H1 (cell line): ENCODE results near the gene AP2A2. TPM values are rescaled to one million over a fixed set of nuclear protein-coding genes. Genes with fewer than 3 reads are reported as not detected.

ENCODE experiments used
- CTCF ChIA-PET: fragments of 300-600 bp; sonication (Branson Sonifier 250); formaldehyde crosslinking; loops from one replicate; lab custom pipeline; 2021; ENCODE audit not compliant: partially characterized antibody; lab: Charles Lee
- POLR2A ChIA-PET: fragments of 300-600 bp; sonication (Branson Sonifier 250); formaldehyde crosslinking; loops from one replicate; lab custom pipeline; 2021; ENCODE audit warnings: inconsistent platforms; ENCODE audit not compliant: partially characterized antibody; lab: Charles Lee
- DNase-seq, 2 experiments: peaks; one replicate each; pipeline versions ENCODE4 v3.0.0 to v3.0.0-alpha.2; 2010 to 2022; ENCODE audit warnings: low spot score in 2 of 2, low read depth in 1 of 2, mixed read lengths in 1 of 2
- FAIRE-seq: peaks from 2 replicates; lab custom pipeline; 2011; peaks lifted over from hg19 to GRCh38; lab: Jason Lieb, UNC
- H2AFZ ChIP-seq: 2 replicates; pipeline ENCODE4 v1.8.1; 2012; ENCODE audit warnings: low read length, inconsistent platforms
- H2AK5ac ChIP-seq: 2 replicates; pipeline ENCODE4 v1.6.1; 2013; ENCODE audit warnings: low read depth, low read length
- H2BK120ac ChIP-seq: replicated peaks from 2 replicates; pipeline ENCODE3; 2013; ENCODE audit warnings: low read depth, low read length, inconsistent platforms
- H2BK12ac ChIP-seq: 2 replicates; pipeline ENCODE4 v1.6.1; 2013; ENCODE audit warnings: low read depth, low read length
- H2BK15ac ChIP-seq: 2 replicates; pipeline ENCODE4 v1.6.1; 2013; ENCODE audit warnings: low read length
- H2BK20ac ChIP-seq: 2 replicates; pipeline ENCODE4 v1.6.1; 2013; ENCODE audit warnings: low read length
- H2BK5ac ChIP-seq: 2 replicates; pipeline ENCODE4 v1.6.1; 2013; ENCODE audit warnings: low read depth, low read length
- H3K14ac ChIP-seq: 2 replicates; pipeline ENCODE4 v1.6.1; 2013; ENCODE audit warnings: inconsistent platforms; ENCODE audit not compliant: insufficient read length
- H3K18ac ChIP-seq: 2 replicates; pipeline ENCODE4 v1.6.1; 2013; ENCODE audit warnings: low read length; ENCODE audit errors: extremely low read depth
- H3K23ac ChIP-seq: 2 replicates; pipeline ENCODE4 v1.6.1; 2013; ENCODE audit warnings: inconsistent platforms; ENCODE audit not compliant: insufficient read length
- H3K23me2 ChIP-seq: 2 replicates; pipeline ENCODE4 v1.6.1; 2013; ENCODE audit warnings: low read depth, low read length
- H3K27ac ChIP-seq: 2 replicates; pipeline ENCODE4 v1.6.1; 2011; ENCODE audit warnings: low read depth, low read length, inconsistent platforms
- H3K27me3 ChIP-seq, 4 experiments: replicated peaks in 1 of 4; 1 replicate in 1 of 4; 2 replicates in 3 of 4; pipeline versions ENCODE4 v1.6.1 to v1.8.1; 2011 to 2013; ENCODE audit warnings: low read length in 3 of 4, mild to moderate bottlenecking in 3 of 4, inconsistent platforms in 2 of 4, mixed read lengths in 2 of 4, moderate library complexity in 1 of 4; ENCODE audit not compliant: control insufficient read depth in 3 of 4, insufficient read depth in 3 of 4; ENCODE audit errors: extremely low read depth in 1 of 4
- H3K36me3 ChIP-seq, 4 experiments: 2 replicates each; pipeline versions ENCODE4 v1.6.1 to v1.8.1; 2011 to 2013; ENCODE audit warnings: mild to moderate bottlenecking in 4 of 4, low read length in 3 of 4, moderate library complexity in 2 of 4, control low read depth in 1 of 4, inconsistent platforms in 1 of 4; ENCODE audit not compliant: insufficient read depth in 4 of 4, control insufficient read depth in 2 of 4
- H3K4ac ChIP-seq: replicated peaks from 2 replicates; pipeline ENCODE3; 2013; ENCODE audit warnings: low read length, low read depth, mixed read lengths, inconsistent platforms; ENCODE audit not compliant: insufficient read length
- H3K4me1 ChIP-seq, 4 experiments: replicated peaks in 1 of 4; 1 replicate in 1 of 4; 2 replicates in 3 of 4; pipeline versions ENCODE4 v1.6.1 to v1.8.1; 2011 to 2013; ENCODE audit warnings: low read length in 3 of 4, inconsistent platforms in 2 of 4, mixed read lengths in 1 of 4; ENCODE audit not compliant: insufficient read depth in 4 of 4, control insufficient read depth in 3 of 4
- H3K4me2 ChIP-seq, 2 experiments: 2 replicates each; pipeline versions ENCODE4 v1.6.1 to v1.8.1; 2011 to 2013; ENCODE audit warnings: low read depth in 2 of 2, low read length in 2 of 2, control low read depth in 1 of 2, inconsistent platforms in 1 of 2, mild to moderate bottlenecking in 1 of 2; ENCODE audit not compliant: insufficient read depth in 1 of 2
- H3K4me3 ChIP-seq, 4 experiments: fragments of 200-600, 300-600 bp in 1 of 4; sonication (generic), shearing (Covaris generic), sonication (Bioruptor Twin) in 1 of 4; 2 replicates each; pipeline versions ENCODE4 v1.5.1 to v1.8.1; 2011 to 2016; ENCODE audit warnings: low read length in 4 of 4, low read depth in 3 of 4, control low read depth in 2 of 4, inconsistent platforms in 2 of 4, mild to moderate bottlenecking in 2 of 4, mixed read lengths in 1 of 4, moderate library complexity in 1 of 4; ENCODE audit not compliant: insufficient read depth in 2 of 4; ENCODE audit errors: extremely low read depth in 1 of 4
- H3K56ac ChIP-seq: replicated peaks from 2 replicates; pipeline ENCODE3; 2013; ENCODE audit warnings: low read depth, mild to moderate bottlenecking, mixed read lengths, low read length, inconsistent platforms; ENCODE audit not compliant: insufficient read length
- H3K79me1 ChIP-seq: 2 replicates; pipeline ENCODE4 v1.6.1; 2013; ENCODE audit warnings: low read depth, low read length, control low read depth
- H3K79me2 ChIP-seq, 2 experiments: 2 replicates each; pipeline versions ENCODE4 v1.6.1 to v1.8.1; 2012 to 2013; ENCODE audit warnings: low read length in 2 of 2, mild to moderate bottlenecking in 2 of 2, inconsistent platforms in 1 of 2; ENCODE audit not compliant: insufficient read depth in 2 of 2, control insufficient read depth in 1 of 2
- H3K9ac ChIP-seq, 4 experiments: replicated peaks in 1 of 4; 1 replicate in 1 of 4; 2 replicates in 3 of 4; pipeline versions ENCODE4 v1.6.1 to v1.8.1; 2011 to 2013; ENCODE audit warnings: low read depth in 3 of 4, low read length in 3 of 4, control low read depth in 2 of 4, mild to moderate bottlenecking in 2 of 4, moderate library complexity in 2 of 4, inconsistent platforms in 1 of 4; ENCODE audit errors: extremely low read depth in 1 of 4
- H3K9me3 ChIP-seq, 2 experiments: 2 replicates each; pipeline versions ENCODE4 v1.6.1 to v1.8.1; 2012 to 2013; ENCODE audit warnings: mild to moderate bottlenecking in 2 of 2, moderate library complexity in 2 of 2, control low read depth in 1 of 2, inconsistent platforms in 1 of 2, low read depth in 1 of 2, low read length in 1 of 2, mixed read lengths in 1 of 2; ENCODE audit not compliant: insufficient read depth in 2 of 2
- H4K20me1 ChIP-seq, 2 experiments: replicated peaks in 1 of 2; 2 replicates each; pipeline versions ENCODE3 to v1.8.1; 2011 to 2013; ENCODE audit warnings: inconsistent platforms in 2 of 2, low read length in 2 of 2, mild to moderate bottlenecking in 1 of 2; ENCODE audit not compliant: insufficient read depth in 2 of 2, control insufficient read depth in 1 of 2
- H4K5ac ChIP-seq: 2 replicates; pipeline ENCODE4 v1.6.1; 2013; ENCODE audit warnings: low read length, low read depth, mixed read lengths, inconsistent platforms; ENCODE audit not compliant: insufficient read length
- H4K8ac ChIP-seq: 2 replicates; pipeline ENCODE4 v1.8.0; 2013; ENCODE audit warnings: mild to moderate bottlenecking, moderate library complexity, low read length, inconsistent platforms; ENCODE audit not compliant: insufficient read depth; ENCODE audit errors: extremely low read depth
- H4K91ac ChIP-seq: replicated peaks from 2 replicates; pipeline ENCODE3; 2013; ENCODE audit warnings: low read length, mixed read lengths, inconsistent platforms; ENCODE audit not compliant: insufficient read length
- EZH2 ChIP-seq: fragments of 200-600 bp; sonication (generic); IDR thresholded peaks from 2 replicates; pipeline ENCODE4 v1.7.1; 2012; ENCODE audit warnings: low read depth, mild to moderate bottlenecking, moderate library complexity, low read length, inconsistent platforms; ENCODE audit not compliant: severe bottlenecking
- RBBP5 ChIP-seq: IDR thresholded peaks from 2 replicates; pipeline ENCODE4 v1.7.1; 2012; ENCODE audit warnings: low read depth, mild to moderate bottlenecking, inconsistent platforms, low read length, moderate library complexity, borderline replicate concordance
- SUZ12 ChIP-seq: fragments of 200-600 bp; sonication (generic); IDR thresholded peaks from 2 replicates; pipeline ENCODE4 v1.6.1; 2012; ENCODE audit warnings: mild to moderate bottlenecking, inconsistent platforms, low read length, moderate library complexity, mixed read lengths
- WGBS, 2 experiments: shearing (Covaris generic) in 1 of 2; methylation state at CpG; one replicate each; pipeline versions ENCODE4 v1.1.6 to v1.1.7; 2013 to 2015; ENCODE audit warnings: low lambda C conversion rate in 2 of 2, mixed read lengths in 2 of 2, inconsistent platforms in 1 of 2, low coverage in 1 of 2, missing lambda C conversion rate in 1 of 2; ENCODE audit not compliant: insufficient replicate concordance in 2 of 2, insufficient coverage in 1 of 2, insufficient read length in 1 of 2; ENCODE audit errors: extremely low coverage in 1 of 2, missing lambda C conversion rate in 1 of 2; 5-methylcytosine and 5-hydroxymethylcytosine counted together
- polyA plus RNA-seq, 7 experiments: library from polyadenylated mRNA; depleted of rRNA in 3 of 7; stranded (reverse) in 5 of 7; unstranded in 2 of 7; fragments of >200 nt in 5 of 7; fragments of 200-250 nt in 2 of 7; gene quantifications; 1 replicate in 5 of 7; 2 replicates in 1 of 7; 4 replicates in 1 of 7; pipeline versions ENCODE4 v1.2.1 to v1.2.3, GENCODE V29; 2011 to 2013; ENCODE audit warnings: missing spikeins in 2 of 7, mixed read lengths in 2 of 7
- total RNA-seq: library from RNA; stranded (reverse); fragmentation: NEBNext Ultra II Directional; extraction: Animal tissue kit (Norgen Biotek cat#: 25700); gene quantifications from 2 replicates; pipeline ENCODE4 v1.2.1, GENCODE V29; 2021
- TF ChIP-seq, protein P1 (sequence below): IDR thresholded peaks from 2 replicates; pipeline ENCODE4 v1.6.1; 2012; ENCODE audit warnings: low read length, inconsistent platforms

Gene AP2A2
- total and polyA plus RNA-seq, 2 of the 8 experiments (the other 6 are each of a cell fraction or from before 2014, with no cell fraction given): 50.0 to 65.0 TPM

GRCh38 chr11:993632-994167, 68.0 kb downstream of the AP2A2 start:
- no peak overlapping the region for H3K4ac ChIP-seq
- DNase-seq: no peak
- no peak overlapping the region for H3K56ac ChIP-seq
- no peak overlapping the region for H3K4me3 ChIP-seq
- 94% methylated on average over 29 of the region's 35 CpGs; no CpG with 5 or more reads in 1 of the 2 experiments for WGBS, 2 experiments
- ChIA-PET CTCF (interaction anchor here (0.8 to 1.2 kb wide), 3 partner anchors 9 to 96 kb away, joined by 3 read pairs; no protein-coding TSS in a partner anchor), POLR2A (no interaction called here)
- no peak overlapping the region for H3K9ac ChIP-seq
- no peak overlapping the region for H3K14ac ChIP-seq
- FAIRE-seq: no peak
- no peak overlapping the region for H2AFZ ChIP-seq
- H2BK20ac ChIP-seq: no peak overlapping the region
- H2BK12ac ChIP-seq: no peak overlapping the region
- H3K18ac ChIP-seq: no peak overlapping the region
- TF ChIP-seq EZH2 (no peak), SUZ12 (no peak), RBBP5 (no peak)
- TF ChIP-seq, protein P1, sequence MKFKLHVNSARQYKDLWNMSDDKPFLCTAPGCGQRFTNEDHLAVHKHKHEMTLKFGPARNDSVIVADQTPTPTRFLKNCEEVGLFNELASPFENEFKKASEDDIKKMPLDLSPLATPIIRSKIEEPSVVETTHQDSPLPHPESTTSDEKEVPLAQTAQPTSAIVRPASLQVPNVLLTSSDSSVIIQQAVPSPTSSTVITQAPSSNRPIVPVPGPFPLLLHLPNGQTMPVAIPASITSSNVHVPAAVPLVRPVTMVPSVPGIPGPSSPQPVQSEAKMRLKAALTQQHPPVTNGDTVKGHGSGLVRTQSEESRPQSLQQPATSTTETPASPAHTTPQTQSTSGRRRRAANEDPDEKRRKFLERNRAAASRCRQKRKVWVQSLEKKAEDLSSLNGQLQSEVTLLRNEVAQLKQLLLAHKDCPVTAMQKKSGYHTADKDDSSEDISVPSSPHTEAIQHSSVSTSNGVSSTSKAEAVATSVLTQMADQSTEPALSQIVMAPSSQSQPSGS: no peak
- H3K79me2 ChIP-seq: no peaks in the 10 kb centered on the region; a peak in 2 of 4 replicates
- 0 out of 2 replicates have a peak, but pooled peaks cover 2% of the 10 kb centered on the region for H3K79me1 ChIP-seq
- no peaks in the 10 kb centered on the region for H3K4me1 ChIP-seq
- no peaks in the 10 kb centered on the region for H3K9me3 ChIP-seq
- H4K5ac ChIP-seq: no peak overlapping the region
- peaks cover 0 to 18% of the 10 kb centered on the region in 2 experiments for H4K20me1 ChIP-seq
- H3K36me3 ChIP-seq: peaks cover 12 to 29% (median 26%) of the 10 kb centered on the region in 4 experiments; a peak in 7 of 8 replicates
- H2BK120ac ChIP-seq: no peak overlapping the region
- H3K27me3 ChIP-seq: no peaks in the 10 kb centered on the region
- no peak overlapping the region for H2AK5ac ChIP-seq
- no peak overlapping the region for H2BK15ac ChIP-seq
- no peak overlapping the region for H4K8ac ChIP-seq
- H2BK5ac ChIP-seq: no peak overlapping the region
- H3K23me2 ChIP-seq: no peaks in the 10 kb centered on the region
- no peak overlapping the region for H3K27ac ChIP-seq
- H3K4me2 ChIP-seq: no peak overlapping the region
- no peak overlapping the region for H4K91ac ChIP-seq
- H3K23ac ChIP-seq: no peak overlapping the region
